HG03432 (cell line): ENCODE data around the gene BTBD10.
"Not testable (repeated sequence)": the region's sequence is repeated elsewhere in the genome, so short reads cannot be mapped to it uniquely, and the experiment has no call there.

Experiments
- ATAC-seq: cut with Tn5 transposase; IDR thresholded peaks from one replicate; pipeline ENCODE4 v1.9.1; 2021; ENCODE audit warnings: mild to moderate bottlenecking, moderate library complexity; ENCODE audit not compliant: unreplicated experiment

BTBD10 gene

GRCh38 chr11:13445588-13445987 lies 17.4 kb downstream of the BTBD10 start:
- no peak for ATAC-seq

- ATAC-seq = no peak
These were observed 22.7 kb downstream of the BTBD10 start for GRCh38 chr11:13440100-13440855.

- no peak for ATAC-seq
These were observed 24.7 kb downstream of the BTBD10 start for GRCh38 chr11:13438291-13438690.

- not testable (repeated sequence) for ATAC-seq
These were observed 26.2 kb downstream of the BTBD10 start for GRCh38 chr11:13436836-13437235.

- ATAC-seq = no peak
These were observed 28.5 kb downstream of the BTBD10 start for GRCh38 chr11:13434247-13435205.

GRCh38 chr11:13433437-13433836 lies 29.6 kb downstream of the BTBD10 start:
- no peak for ATAC-seq

- no peak for ATAC-seq
These were observed 33.2 kb downstream of the BTBD10 start for GRCh38 chr11:13429836-13430235.

- ATAC-seq = no peak
These were observed 33.7 kb downstream of the BTBD10 start for GRCh38 chr11:13429288-13429687.

GRCh38 chr11:13427440-13427839 lies 35.6 kb downstream of the BTBD10 start:
- ATAC-seq = no peak

- ATAC-seq = no peak
These were observed 39.6 kb downstream of the BTBD10 start for GRCh38 chr11:13423372-13423771.

- ATAC-seq = no peak
These were observed 41.5 kb downstream of the BTBD10 start for GRCh38 chr11:13421561-13421960.

- ATAC-seq = no peak
These were observed 47.8 kb downstream of the BTBD10 start for GRCh38 chr11:13415201-13415600.

GRCh38 chr11:13405220-13405619 lies 57.8 kb downstream of the BTBD10 start:
- ATAC-seq = no peak

- ATAC-seq = not testable (repeated sequence)
These were observed 64.7 kb downstream of the BTBD10 start for GRCh38 chr11:13398335-13398734.

GRCh38 chr11:13391217-13391616 lies 71.8 kb downstream of the BTBD10 start:
- ATAC-seq = no peak

- ATAC-seq = no peak
These were observed 74.3 kb downstream of the BTBD10 start for GRCh38 chr11:13388741-13389140.

- ATAC-seq = no peak
These were observed 76.5 kb downstream of the BTBD10 start for GRCh38 chr11:13386567-13386966.

GRCh38 chr11:13384908-13385640 lies 77.9 kb downstream of the BTBD10 start:
- peak; percentile 60 for ATAC-seq

- ATAC-seq = no peak
These were observed 80.3 kb downstream of the BTBD10 start for GRCh38 chr11:13382751-13383150.

GRCh38 chr11:13380731-13381130 lies 82.3 kb downstream of the BTBD10 start:
- no peak for ATAC-seq

GRCh38 chr11:13378316-13378715 lies 84.7 kb downstream of the BTBD10 start:
- no peak for ATAC-seq
